NCI-H2227 (cell line): ENCODE data around the gene ZNF775.

Experiments used
- DNase-seq: peaks from one replicate; lab custom pipeline; 2025; ENCODE audit not compliant: unreplicated experiment; lab: John Stamatoyannopoulos, UW

The ZNF775 gene

GRCh38 chr7:150368096-150368883, 10.8 kb upstream of the ZNF775 start, which contains the start of gene REPIN1:
TSS of gene REPIN1 (plus strand) at chr7:150368822. CDS start at chr7:150369712, 890 bp downstream.
- peak; percentile 93 for DNase-seq

DNA sequence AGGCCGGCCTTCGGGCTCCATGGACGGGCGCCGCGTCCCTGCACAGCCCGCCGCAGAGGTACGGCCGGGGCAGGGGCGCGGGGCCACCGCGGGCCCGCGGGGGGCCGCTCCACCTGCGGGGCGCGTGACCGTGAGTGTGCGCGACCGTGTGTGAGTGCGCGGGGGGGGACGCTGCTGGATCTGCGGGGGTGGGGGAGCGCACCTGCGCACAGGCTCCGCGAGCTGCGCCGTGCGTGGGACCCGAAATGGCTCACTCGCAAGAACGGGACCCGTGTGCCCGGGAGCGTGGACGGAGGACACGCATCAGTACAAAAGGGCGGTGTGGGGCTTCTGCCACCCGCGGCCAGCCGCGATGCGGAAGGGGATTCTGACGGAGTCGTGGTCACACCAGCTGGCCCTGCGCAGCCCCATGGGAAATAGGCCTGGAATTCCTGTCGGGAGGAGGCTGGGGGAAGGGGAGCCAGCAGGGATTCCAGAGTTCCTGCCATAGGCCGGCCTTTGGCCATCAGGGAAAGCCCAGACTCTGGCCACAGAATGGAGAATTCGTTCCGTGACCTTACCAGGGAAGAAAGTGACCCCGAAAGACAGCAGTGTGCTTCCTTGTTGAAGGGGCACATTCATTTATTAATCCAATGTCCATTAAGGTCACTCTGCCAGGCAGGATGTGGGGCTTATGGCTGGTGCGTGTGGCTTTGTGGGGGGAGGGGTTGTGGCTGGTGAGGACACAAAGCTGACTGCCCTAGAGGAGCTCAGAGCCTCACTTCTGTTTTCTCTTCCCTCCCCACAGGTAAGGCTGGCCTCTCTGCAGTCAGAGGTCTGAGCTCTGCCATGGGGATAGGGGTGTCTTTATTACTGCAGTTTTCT, 10.0 kb upstream of the ZNF775 start:
- DNase-seq, result peak; percentile 66

DNA sequence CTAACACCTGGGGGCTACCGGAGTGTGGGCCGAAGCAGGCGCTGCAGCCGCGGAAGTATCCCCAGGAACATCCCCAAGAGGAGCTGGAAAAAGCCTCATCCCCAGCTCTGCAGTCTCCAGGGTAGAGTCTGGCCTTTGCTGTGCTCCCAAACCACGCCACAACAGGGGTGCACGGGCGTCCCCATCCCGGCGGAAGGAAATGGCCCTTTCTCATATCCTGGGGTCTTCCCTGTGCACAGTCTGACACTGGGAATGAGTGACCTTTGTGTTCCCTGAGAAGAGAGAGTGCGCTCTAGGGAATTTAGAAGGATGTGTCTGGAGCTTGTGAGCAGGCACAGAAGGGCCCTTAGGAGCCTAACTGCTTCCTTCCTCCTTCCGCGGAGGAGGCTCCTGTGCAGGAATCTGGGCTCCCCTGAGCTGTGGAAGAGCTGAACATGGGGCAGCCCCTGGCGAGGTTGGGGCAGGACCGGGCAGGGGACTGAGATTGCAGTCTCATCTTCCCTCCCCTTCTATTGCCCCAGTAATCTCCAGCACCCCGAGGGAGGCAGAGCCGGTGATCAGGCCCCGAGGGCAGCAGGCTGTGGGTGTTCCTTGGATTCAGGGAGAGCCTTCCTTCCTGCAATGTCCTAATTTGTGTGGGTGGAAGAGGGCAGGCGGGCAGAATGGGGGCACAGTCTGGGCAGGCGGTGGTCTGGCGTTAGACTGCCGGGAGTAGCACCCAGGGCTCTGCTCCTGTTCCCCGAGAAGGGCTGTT, 9.2 kb upstream of the ZNF775 start:
- no peak for DNase-seq

- no peak for DNase-seq
Measured at GRCh38 chr7:150370612-150371071, 8.5 kb upstream of the ZNF775 start.

DNA sequence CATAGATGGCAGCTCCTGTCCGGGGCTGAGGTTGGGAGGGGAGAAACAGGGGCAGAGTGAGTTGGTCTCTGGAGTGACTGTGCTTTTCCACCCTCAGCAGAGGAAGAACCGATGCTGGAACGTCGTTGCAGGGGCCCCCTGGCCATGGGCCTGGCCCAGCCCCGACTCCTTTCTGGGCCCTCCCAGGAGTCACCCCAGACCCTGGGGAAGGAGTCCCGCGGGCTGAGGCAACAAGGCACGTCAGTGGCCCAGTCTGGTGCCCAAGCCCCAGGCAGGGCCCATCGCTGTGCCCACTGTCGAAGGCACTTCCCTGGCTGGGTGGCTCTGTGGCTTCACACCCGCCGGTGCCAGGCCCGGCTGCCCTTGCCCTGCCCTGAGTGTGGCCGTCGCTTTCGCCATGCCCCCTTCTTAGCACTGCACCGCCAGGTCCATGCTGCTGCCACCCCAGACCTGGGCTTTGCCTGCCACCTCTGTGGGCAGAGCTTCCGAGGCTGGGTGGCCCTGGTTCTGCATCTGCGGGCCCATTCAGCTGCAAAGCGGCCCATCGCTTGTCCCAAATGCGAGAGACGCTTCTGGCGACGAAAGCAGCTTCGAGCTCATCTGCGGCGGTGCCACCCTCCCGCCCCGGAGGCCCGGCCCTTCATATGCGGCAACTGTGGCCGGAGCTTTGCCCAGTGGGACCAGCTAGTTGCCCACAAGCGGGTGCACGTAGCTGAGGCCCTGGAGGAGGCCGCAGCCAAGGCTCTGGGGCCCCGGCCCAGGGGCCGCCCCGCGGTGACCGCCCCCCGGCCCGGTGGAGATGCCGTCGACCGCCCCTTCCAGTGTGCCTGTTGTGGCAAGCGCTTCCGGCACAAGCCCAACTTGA, 7.8 kb upstream of the ZNF775 start:
- no peak for DNase-seq

- DNase-seq, result no peak
Measured at GRCh38 chr7:150371996-150372270, 7.2 kb upstream of the ZNF775 start.

DNA sequence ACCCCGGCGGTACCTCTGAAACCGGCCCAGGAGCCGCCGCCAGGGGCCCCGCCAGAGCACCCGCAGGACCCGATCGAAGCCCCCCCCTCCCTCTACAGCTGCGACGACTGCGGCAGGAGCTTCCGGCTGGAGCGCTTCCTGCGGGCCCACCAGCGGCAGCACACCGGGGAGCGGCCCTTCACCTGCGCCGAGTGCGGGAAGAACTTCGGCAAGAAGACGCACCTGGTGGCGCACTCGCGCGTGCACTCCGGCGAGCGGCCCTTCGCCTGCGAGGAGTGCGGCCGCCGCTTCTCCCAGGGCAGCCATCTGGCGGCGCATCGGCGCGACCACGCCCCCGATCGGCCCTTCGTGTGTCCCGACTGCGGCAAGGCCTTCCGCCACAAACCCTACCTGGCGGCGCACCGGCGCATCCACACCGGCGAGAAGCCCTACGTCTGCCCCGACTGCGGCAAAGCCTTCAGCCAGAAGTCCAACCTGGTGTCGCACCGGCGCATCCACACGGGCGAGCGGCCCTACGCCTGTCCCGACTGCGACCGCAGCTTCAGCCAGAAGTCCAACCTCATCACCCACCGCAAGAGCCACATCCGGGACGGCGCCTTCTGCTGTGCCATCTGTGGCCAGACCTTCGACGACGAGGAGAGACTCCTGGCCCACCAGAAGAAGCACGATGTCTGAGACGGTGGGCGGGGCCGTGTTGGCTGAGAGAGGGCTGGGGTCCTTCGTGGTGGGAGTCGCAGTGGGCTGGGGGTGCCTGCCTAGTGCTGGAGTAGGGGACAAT, 6.7 kb upstream of the ZNF775 start:
- DNase-seq, result no peak

GRCh38 chr7:150373049-150373801, 5.9 kb upstream of the ZNF775 start:
- DNase-seq, result no peak

GRCh38 chr7:150374026-150374425, 5.1 kb upstream of the ZNF775 start:
- no peak for DNase-seq

- DNase-seq, result no peak
Measured at GRCh38 chr7:150374472-150374871, 4.7 kb upstream of the ZNF775 start.

DNA sequence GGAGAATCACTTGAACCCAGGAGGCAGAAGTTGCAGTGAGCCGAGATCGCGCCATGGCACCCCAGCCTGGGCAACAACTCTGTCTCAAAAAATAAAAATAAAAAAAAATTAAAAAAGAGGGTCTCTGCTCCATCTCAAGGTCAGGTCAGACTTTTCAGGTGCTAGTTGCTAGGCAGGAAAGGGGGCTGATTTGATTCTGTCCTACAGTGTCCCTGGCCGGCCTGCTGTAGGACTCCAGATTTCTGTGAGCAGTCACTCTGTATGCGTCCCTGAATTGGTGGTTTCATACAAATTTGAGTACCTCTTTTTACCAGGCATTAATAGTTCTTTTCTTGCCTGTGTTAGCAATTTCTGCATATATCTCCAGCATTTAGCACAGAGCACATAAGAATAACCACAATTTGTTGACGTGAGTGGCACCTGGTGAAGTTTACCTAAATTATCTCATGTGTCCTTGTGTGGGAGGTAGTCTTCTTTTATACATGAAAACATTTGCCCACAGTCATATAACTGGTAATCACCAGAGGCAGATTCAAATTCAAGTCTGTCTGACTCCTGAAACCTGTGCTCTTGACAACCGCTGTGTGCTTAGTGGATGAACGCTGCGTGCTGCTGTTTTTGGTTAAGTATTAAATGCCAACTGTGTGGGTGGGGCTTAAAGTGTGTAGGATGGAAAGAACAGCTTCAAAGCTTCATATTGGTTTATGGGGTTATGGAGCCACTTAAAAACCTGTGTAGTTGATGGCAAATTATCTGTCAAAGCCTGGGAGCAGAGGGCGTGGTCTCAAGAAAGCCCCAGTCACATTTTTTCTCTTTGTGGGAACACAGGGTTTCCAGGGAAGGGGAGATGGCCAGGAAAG, 3.2 kb upstream of the ZNF775 start:
- DNase-seq, result no peak

GRCh38 chr7:150376560-150376959, 2.6 kb upstream of the ZNF775 start:
- no peak for DNase-seq

- DNase-seq, result no peak
Measured at GRCh38 chr7:150377196-150377595, 1.9 kb upstream of the ZNF775 start.

DNA sequence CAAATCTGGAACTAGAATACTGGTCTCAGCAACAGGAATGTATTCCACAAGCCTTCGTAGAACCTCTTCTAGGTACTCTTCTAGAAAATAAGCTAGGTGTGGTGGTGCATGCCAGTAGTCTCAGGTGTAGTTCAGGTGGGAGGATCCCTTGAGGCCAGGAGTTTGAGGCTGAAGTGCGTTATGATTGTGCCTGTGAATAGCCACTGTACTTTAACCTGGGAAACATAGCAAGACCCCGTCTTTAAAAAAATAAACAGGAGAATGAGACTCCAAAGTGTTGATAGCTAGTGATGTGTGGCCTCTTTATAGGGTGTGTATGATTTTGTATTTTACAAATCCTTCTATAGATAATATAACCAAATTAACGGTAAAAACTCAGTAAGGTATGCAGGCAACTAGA, 1.5 kb upstream of the ZNF775 start:
- DNase-seq, result no peak

GRCh38 chr7:150378115-150378852, 846 bp upstream of the ZNF775 start:
- peak; percentile 78 for DNase-seq

DNA sequence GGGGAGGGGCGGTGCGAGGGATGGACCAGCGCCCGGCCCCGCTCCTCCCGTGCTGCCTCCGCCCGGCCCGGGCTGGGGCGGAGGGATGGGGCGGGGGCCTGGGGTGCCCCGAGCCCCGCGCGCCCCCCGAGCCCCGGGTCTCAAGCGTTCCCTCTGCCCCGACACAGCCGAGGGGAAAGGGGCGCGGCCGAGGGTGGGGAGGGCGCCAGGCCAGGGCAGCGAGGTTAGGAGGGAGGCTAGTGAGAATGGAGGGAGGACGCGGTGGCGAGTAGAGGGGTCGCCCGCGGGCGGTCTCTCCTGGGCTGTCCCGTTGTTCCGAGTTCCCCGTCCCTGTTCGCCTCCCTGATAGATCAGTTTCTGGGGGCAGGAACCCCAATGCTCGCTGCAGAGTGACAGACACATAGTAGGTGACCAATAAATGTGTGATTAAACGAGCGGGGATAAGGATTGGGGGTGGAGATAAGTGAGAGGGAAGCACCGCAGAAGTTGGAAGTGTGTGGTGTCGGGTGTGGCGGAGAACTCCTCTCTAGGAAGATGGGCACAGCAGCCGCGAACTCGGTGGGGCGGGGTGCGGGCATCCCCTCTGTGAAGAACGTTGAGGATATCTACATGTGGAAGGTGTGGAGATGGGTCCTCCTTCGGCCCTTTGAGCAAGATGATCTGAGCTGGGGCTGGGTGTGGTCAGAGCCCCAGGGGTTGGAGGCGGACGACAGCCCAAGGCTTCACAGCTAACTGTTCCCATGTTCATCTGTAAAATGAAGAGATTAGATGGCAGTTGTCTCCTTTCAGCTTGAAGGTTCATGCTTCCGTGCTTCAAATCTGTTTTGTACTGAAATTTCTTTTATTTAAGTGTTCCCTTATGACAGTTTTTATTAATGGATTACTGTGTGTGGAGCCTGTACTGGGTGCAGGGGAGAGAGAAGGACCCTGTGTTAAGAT, 580 bp downstream of the ZNF775 start:
- peak; percentile 28 for DNase-seq
